CD4-positive, alpha-beta T cell treated with Interleukin-17A for 1 hour (primary cell): Measurements from ENCODE around the gene RIMBP2.

Experiments used
- DNase-seq: peaks from one replicate; pipeline ENCODE4 v3.0.0-alpha.2; 2020

The RIMBP2 gene

GRCh38 chr12:130525384-130526172, 190.5 kb downstream of the RIMBP2 start:
- DNase-seq: no peak

GRCh38 chr12:130524759-130525158, 191.3 kb downstream of the RIMBP2 start:
- no peak for DNase-seq

GRCh38 chr12:130523863-130524614, 192.1 kb downstream of the RIMBP2 start:
- DNase-seq: no peak

- no peak for DNase-seq
Observed at GRCh38 chr12:130523208-130523607, 192.9 kb downstream of the RIMBP2 start.

- no peak for DNase-seq
Observed at GRCh38 chr12:130522244-130522834, 193.8 kb downstream of the RIMBP2 start.

GRCh38 chr12:130521375-130522124, 194.5 kb downstream of the RIMBP2 start:
- DNase-seq: no peak

- no peak for DNase-seq
Observed at GRCh38 chr12:130520784-130521183, 195.3 kb downstream of the RIMBP2 start.

GRCh38 chr12:130517588-130517987, 198.5 kb downstream of the RIMBP2 start:
- DNase-seq: no peak

- no peak for DNase-seq
Observed at GRCh38 chr12:130514149-130514551, 201.9 kb downstream of the RIMBP2 start.

- DNase-seq: no peak
Observed at GRCh38 chr12:130513556-130513955, 202.5 kb downstream of the RIMBP2 start.

GRCh38 chr12:130511285-130511684, 204.8 kb downstream of the RIMBP2 start:
- no peak for DNase-seq

- DNase-seq: no peak
Observed at GRCh38 chr12:130509454-130509853, 206.6 kb downstream of the RIMBP2 start.

GRCh38 chr12:130508847-130509246, 207.3 kb downstream of the RIMBP2 start:
- no peak for DNase-seq

GRCh38 chr12:130508318-130508717, 207.8 kb downstream of the RIMBP2 start:
- no peak for DNase-seq

GRCh38 chr12:130506844-130507243, 209.3 kb downstream of the RIMBP2 start:
- no peak for DNase-seq

GRCh38 chr12:130504840-130505175, 211.3 kb downstream of the RIMBP2 start:
- DNase-seq: no peak

GRCh38 chr12:130504110-130504839, 211.8 kb downstream of the RIMBP2 start:
- DNase-seq: no peak

- no peak for DNase-seq
Observed at GRCh38 chr12:130501821-130502220, 214.3 kb downstream of the RIMBP2 start.

GRCh38 chr12:130500835-130501330, 215.2 kb downstream of the RIMBP2 start:
- no peak for DNase-seq

- no peak for DNase-seq
Observed at GRCh38 chr12:130499474-130499873, 216.6 kb downstream of the RIMBP2 start.

GRCh38 chr12:130498589-130499385, 217.3 kb downstream of the RIMBP2 start:
- no peak for DNase-seq
